Testis (tissue), 2 donors: ENCODE results near the gene TBC1D4.

Experiments
- CTCF ChIP-seq, 3 experiments: fragments of 450-650 bp in 2 of 3; fragments of 200-600 bp in 1 of 3; sonication (generic) in 1 of 3; IDR thresholded peaks; one replicate each; pipeline ENCODE4 v1.5.1; 2016 to 2019; ENCODE audit warnings: antibody characterized with exemption in 3 of 3, mild to moderate bottlenecking in 2 of 3, moderate library complexity in 1 of 3
- POLR2A ChIP-seq: fragments of 450-650 bp; IDR thresholded peaks from one replicate; pipeline ENCODE4 v1.6.1; 2017; ENCODE audit warnings: antibody characterized with exemption, mild to moderate bottlenecking, moderate library complexity

- no peak for TF ChIP-seq POLR2A
- TF ChIP-seq CTCF (IDR thresholded peaks at IDR 0.05) = no peak
Measured at GRCh38 chr13:75442736-75443234, 39.2 kb downstream of the TBC1D4 start.
